Osteoblast (primary cell): ENCODE measurements around the gene GCNT4. TPM values are rescaled to one million over a fixed set of nuclear protein-coding genes. Genes with fewer than 3 reads are reported as not detected.

Experiments used
- DNase-seq: peaks from one replicate; pipeline ENCODE4 v3.0.0; 2011; ENCODE audit warnings: low spot score, mixed read lengths; ENCODE audit not compliant: insufficient read length; ENCODE audit errors: missing footprints
- H2AFZ ChIP-seq: 2 replicates; pipeline ENCODE4 v1.6.0; 2011; ENCODE audit warnings: mild to moderate bottlenecking, low read length
- H3K27ac ChIP-seq: 2 replicates; pipeline ENCODE4 v1.5.1; 2011; ENCODE audit warnings: mild to moderate bottlenecking, low read depth, low read length, moderate library complexity
- H3K27me3 ChIP-seq: 2 replicates; pipeline ENCODE4 v1.6.0; 2012; ENCODE audit warnings: mild to moderate bottlenecking, control low read depth, inconsistent platforms, low read length, moderate library complexity; ENCODE audit not compliant: insufficient read depth
- H3K36me3 ChIP-seq: 2 replicates; pipeline ENCODE4 v1.5.1; 2011; ENCODE audit warnings: mild to moderate bottlenecking, low read length, control low read depth, moderate library complexity; ENCODE audit not compliant: insufficient read depth
- H3K4me1 ChIP-seq: 2 replicates; pipeline ENCODE4 v1.5.1; 2011; ENCODE audit warnings: mild to moderate bottlenecking, low read length, control low read depth, moderate library complexity; ENCODE audit not compliant: insufficient read depth
- H3K4me2 ChIP-seq: 2 replicates; pipeline ENCODE4 v1.6.0; 2011; ENCODE audit warnings: mild to moderate bottlenecking, low read length; ENCODE audit not compliant: insufficient read depth
- H3K4me3 ChIP-seq: fragments of 200-600 bp; sonication (generic); 3 replicates; pipeline ENCODE4 v1.5.1; 2012; ENCODE audit warnings: mild to moderate bottlenecking, low read length, inconsistent platforms; ENCODE audit not compliant: insufficient read depth
- H3K79me2 ChIP-seq: 2 replicates; pipeline ENCODE4 v1.6.0; 2012; ENCODE audit warnings: mild to moderate bottlenecking, low read length, control low read depth, inconsistent platforms; ENCODE audit not compliant: insufficient read depth
- H3K9me3 ChIP-seq: 2 replicates; pipeline ENCODE4 v1.5.1; 2011; ENCODE audit warnings: low read depth, low read length, control low read depth
- H4K20me1 ChIP-seq: 2 replicates; pipeline ENCODE4 v1.6.0; 2012; ENCODE audit warnings: mild to moderate bottlenecking, low read length, control low read depth; ENCODE audit not compliant: insufficient read depth
- CTCF ChIP-seq: IDR thresholded peaks from 2 replicates; pipeline ENCODE4 v1.5.1; 2011; ENCODE audit warnings: mild to moderate bottlenecking, low read depth, low read length, moderate library complexity; ENCODE audit errors: extremely low read depth
- total RNA-seq: library from RNA; depleted of rRNA; stranded (reverse); fragments of >200 nt; gene quantifications from 2 replicates; pipeline ENCODE4 v1.2.3, GENCODE V29; 2012

GCNT4 gene
- total RNA-seq, 1 donor = 2.5 TPM

- Histone ChIP-seq H3K9me3 (no peaks in the 10 kb centered on the region), H3K4me1 (no peaks in the 10 kb centered on the region), H2AFZ (no peak overlapping the region), H3K36me3 (no peaks in the 10 kb centered on the region), H3K79me2 (no peaks in the 10 kb centered on the region), H3K27me3 (no peaks in the 10 kb centered on the region), H3K27ac (no peak overlapping the region), H3K4me2 (no peak overlapping the region), H4K20me1 (no peaks in the 10 kb centered on the region), H3K4me3 (no peak overlapping the region)
- TF ChIP-seq CTCF = no peak
- no peak for DNase-seq
Observed at GRCh38 chr5:75017971-75018370, 34.4 kb downstream of the GCNT4 start.

GRCh38 chr5:75016896-75017295 lies 35.5 kb downstream of the GCNT4 start:
- Histone ChIP-seq H3K9me3 (no peaks in the 10 kb centered on the region), H3K27ac (no peak overlapping the region), H3K4me2 (no peak overlapping the region), H3K4me1 (no peaks in the 10 kb centered on the region), H3K27me3 (no peaks in the 10 kb centered on the region), H2AFZ (no peak overlapping the region), H4K20me1 (no peaks in the 10 kb centered on the region), H3K36me3 (no peaks in the 10 kb centered on the region), H3K4me3 (no peak overlapping the region), H3K79me2 (no peaks in the 10 kb centered on the region)
- no peak for DNase-seq
- TF ChIP-seq CTCF = no peak

GRCh38 chr5:75012748-75013147 lies 39.6 kb downstream of the GCNT4 start:
- no peak for TF ChIP-seq CTCF
- no peaks in the 10 kb centered on the region for H3K9me3 ChIP-seq
- no peak overlapping the region for H3K4me3 ChIP-seq
- no peak overlapping the region for H3K4me2 ChIP-seq
- no peaks in the 10 kb centered on the region for H4K20me1 ChIP-seq
- no peaks in the 10 kb centered on the region for H3K36me3 ChIP-seq
- no peaks in the 10 kb centered on the region for H3K79me2 ChIP-seq
- H2AFZ ChIP-seq = no peak overlapping the region
- no peaks in the 10 kb centered on the region for H3K4me1 ChIP-seq
- H3K27ac ChIP-seq = no peak overlapping the region
- no peaks in the 10 kb centered on the region for H3K27me3 ChIP-seq
- DNase-seq = no peak

- no peak for DNase-seq
- H3K4me2 ChIP-seq = no peak overlapping the region
- H3K9me3 ChIP-seq = no peaks in the 10 kb centered on the region
- H4K20me1 ChIP-seq = no peaks in the 10 kb centered on the region
- no peak for TF ChIP-seq CTCF
- H3K79me2 ChIP-seq = no peaks in the 10 kb centered on the region
- no peak overlapping the region for H3K4me3 ChIP-seq
- no peak overlapping the region for H2AFZ ChIP-seq
- no peaks in the 10 kb centered on the region for H3K36me3 ChIP-seq
- no peaks in the 10 kb centered on the region for H3K27me3 ChIP-seq
- no peak overlapping the region for H3K27ac ChIP-seq
- H3K4me1 ChIP-seq = no peaks in the 10 kb centered on the region
Observed at GRCh38 chr5:75010838-75011237, 41.5 kb downstream of the GCNT4 start.
